SJCRH30 (cell line): Measurements from ENCODE around the gene PAN3. TPM values are rescaled to one million over a fixed set of nuclear protein-coding genes. Genes with fewer than 3 reads are reported as not detected.

Experiments used
- DNase-seq, 2 experiments: peaks; one replicate each; pipeline ENCODE4 v3.0.0-alpha.2; 2015 to 2020
- H3K27ac ChIP-seq: fragments of 250-450 bp; sonication (Bioruptor Pico); 2 replicates; pipeline ENCODE4 v1.5.1; 2020; ENCODE audit warnings: mild to moderate bottlenecking, moderate library complexity
- H3K27me3 ChIP-seq: fragments of 250-450 bp; sonication (Bioruptor Pico); 2 replicates; pipeline ENCODE4 v1.5.1; 2020; ENCODE audit warnings: mild to moderate bottlenecking, moderate library complexity
- H3K36me3 ChIP-seq: fragments of 250-450 bp; sonication (Bioruptor Pico); 2 replicates; pipeline ENCODE4 v1.5.1; 2020; ENCODE audit warnings: mild to moderate bottlenecking, moderate library complexity
- H3K4me1 ChIP-seq: fragments of 250-450 bp; sonication (Bioruptor Pico); 2 replicates; pipeline ENCODE4 v1.5.1; 2020; ENCODE audit warnings: mild to moderate bottlenecking, moderate library complexity
- H3K4me3 ChIP-seq: fragments of 250-450 bp; sonication (Bioruptor Pico); 2 replicates; pipeline ENCODE4 v1.5.1; 2020; ENCODE audit warnings: mild to moderate bottlenecking, moderate library complexity
- H3K9me3 ChIP-seq: fragments of 250-450 bp; sonication (Bioruptor Pico); replicated peaks from 2 replicates; pipeline ENCODE4 v1.5.1; 2020; ENCODE audit warnings: mild to moderate bottlenecking, moderate library complexity
- total RNA-seq: library from RNA; depleted of rRNA; stranded (reverse); fragments of >200 nt; shearing (Covaris generic); gene quantifications from 2 replicates; pipeline ENCODE4 v1.2.3, GENCODE V29; 2014; rRNA removed

PAN3 gene
- total RNA-seq, 1 experiment from 2014 or later = 33.4 TPM

DNA sequence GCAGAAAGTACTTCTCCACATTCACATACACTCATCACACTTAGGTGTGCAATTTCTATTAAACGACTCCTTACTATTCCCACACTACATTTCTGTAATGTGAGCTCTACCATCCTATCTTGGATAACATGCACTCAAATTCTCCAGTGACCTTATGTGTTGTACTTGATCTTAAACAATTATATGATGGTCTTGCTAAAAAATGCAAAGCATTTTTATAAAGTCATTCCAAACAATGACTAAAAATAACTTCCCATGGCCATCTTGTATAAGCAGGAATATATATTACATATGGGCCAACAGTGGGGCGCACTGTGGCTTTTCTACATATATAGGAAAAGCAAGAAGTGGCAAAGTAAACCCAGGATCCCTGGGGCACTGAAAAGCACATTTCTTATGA, 201.1 kb downstream of the PAN3 start:
- Histone ChIP-seq H3K4me3 (no peak overlapping the region), H3K27ac (no peak overlapping the region), H3K4me1 (peaks cover 7% of the 10 kb centered on the region), H3K9me3 (0 out of 2 replicates have a peak, but pooled peaks cover 2% of the 10 kb centered on the region), H3K36me3 (no peaks in the 10 kb centered on the region), H3K27me3 (no peaks in the 10 kb centered on the region)
- no peak for DNase-seq

DNA sequence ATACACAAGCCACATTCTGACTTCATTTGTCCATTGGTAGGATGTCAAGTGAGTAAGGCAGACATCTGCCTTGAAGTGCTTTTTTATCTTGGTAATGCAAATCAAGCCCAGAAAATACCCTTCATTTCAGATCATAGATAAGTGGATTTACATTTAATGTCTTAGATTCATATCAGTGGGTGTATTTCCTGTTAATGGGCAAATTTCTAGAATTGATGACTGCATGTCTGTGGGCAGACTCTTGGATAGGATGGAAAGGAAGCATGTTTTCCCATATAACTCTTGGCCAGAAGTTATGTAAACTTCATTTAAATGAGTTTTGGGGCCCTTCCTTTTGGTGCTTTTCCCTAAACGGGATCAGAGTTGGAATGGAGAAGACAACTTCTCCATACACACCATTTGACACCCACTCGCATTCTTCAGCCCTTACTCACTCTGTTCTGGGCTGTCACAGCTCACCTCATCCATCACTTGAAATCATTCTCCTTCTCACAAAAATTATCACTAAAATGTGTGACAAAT, 202.0 kb downstream of the PAN3 start:
- no peak overlapping the region for H3K27ac ChIP-seq
- no peak for DNase-seq
- 0 out of 2 replicates have a peak, but pooled peaks cover 2% of the 10 kb centered on the region for H3K9me3 ChIP-seq
- no peaks in the 10 kb centered on the region for H3K36me3 ChIP-seq
- H3K27me3 ChIP-seq = no peaks in the 10 kb centered on the region
- peaks cover 7% of the 10 kb centered on the region for H3K4me1 ChIP-seq
- no peak overlapping the region for H3K4me3 ChIP-seq

DNA sequence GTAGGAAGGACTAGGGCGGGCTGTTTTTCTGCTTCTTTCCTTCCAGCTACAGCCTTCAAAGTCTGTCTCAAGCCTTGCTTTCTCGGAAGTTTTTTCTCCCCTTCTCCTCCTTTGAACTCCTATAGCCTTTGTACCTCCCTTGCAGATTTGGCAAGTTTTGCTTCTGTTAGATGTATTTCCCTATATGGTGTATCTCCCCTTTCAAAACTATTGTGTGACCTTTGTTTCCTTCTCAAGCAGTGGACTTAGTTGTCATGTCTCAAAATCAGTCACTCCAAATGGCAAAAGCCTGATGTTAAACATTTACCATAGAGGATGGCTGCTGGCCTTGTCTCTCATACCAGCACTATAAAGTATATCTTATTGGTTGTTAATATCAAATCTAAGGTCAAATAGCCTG, 203.9 kb downstream of the PAN3 start:
- Histone ChIP-seq H3K9me3 (0 out of 2 replicates have a peak, but pooled peaks cover 1% of the 10 kb centered on the region), H3K4me3 (no peak overlapping the region), H3K27me3 (no peaks in the 10 kb centered on the region), H3K36me3 (no peaks in the 10 kb centered on the region), H3K27ac (no peak overlapping the region), H3K4me1 (peaks cover 7% of the 10 kb centered on the region)
- no peak for DNase-seq

DNA sequence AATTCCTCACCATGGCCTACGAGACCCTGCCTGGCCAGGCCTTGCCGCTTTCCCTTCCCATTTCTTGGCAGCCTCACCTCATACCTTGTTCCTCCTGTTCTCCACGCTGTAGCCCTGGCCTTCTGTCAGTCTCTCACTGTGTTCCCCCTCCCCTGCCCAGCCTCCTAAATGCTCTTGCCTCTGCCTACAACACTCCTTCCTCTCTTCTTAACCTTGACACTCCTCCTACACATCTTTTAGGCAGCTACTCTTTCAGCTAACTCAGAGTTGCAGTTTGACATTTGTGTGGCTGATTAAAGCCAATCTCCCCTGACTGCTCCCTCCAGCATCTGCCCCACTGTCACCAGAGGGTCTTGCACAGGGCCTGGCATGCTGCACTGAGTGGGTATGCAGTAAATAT, 205.8 kb downstream of the PAN3 start:
- Histone ChIP-seq H3K4me3 (no peak overlapping the region), H3K36me3 (no peaks in the 10 kb centered on the region), H3K9me3 (no peaks in the 10 kb centered on the region), H3K27me3 (no peaks in the 10 kb centered on the region), H3K4me1 (peaks cover 3% of the 10 kb centered on the region; the same call in 1 of the 2 replicates), H3K27ac (no peak overlapping the region)
- DNase-seq = no peak

Other genes starting within 250 kb of the PAN3 start
- gene PDX1, start 218.5 kb upstream of the PAN3 start, total RNA-seq = not detected in 2 replicates
- gene CDX2, start 169.2 kb upstream of the PAN3 start, total RNA-seq = not detected in 2 replicates
- not detected in 2 replicates for gene URAD, start 149.9 kb upstream of the PAN3 start, total RNA-seq
- gene FLT3, start 38.0 kb upstream of the PAN3 start, total RNA-seq = not detected in 2 replicates